PFSK-1 (cell line): Measurements from ENCODE around the gene POU5F2.

Source experiments
- FOXP2 ChIP-seq: optimal IDR thresholded peaks from 2 replicates; pipeline ENCODE3; 2011; ENCODE audit warnings: borderline replicate concordance, control low read depth, inconsistent platforms; ENCODE audit not compliant: insufficient read depth; ENCODE audit errors: extremely low read length, extremely low read depth
- POLR2AphosphoS5 ChIP-seq: IDR thresholded peaks from 2 replicates; pipeline ENCODE4 v1.6.1; 2012; ENCODE audit warnings: low read depth, mild to moderate bottlenecking, control low read depth, low read length, moderate library complexity
- REST ChIP-seq, 2 experiments: IDR thresholded peaks; 2 replicates each; pipeline versions ENCODE4 v1.6.1 to v1.8.0; 2011 to 2012; ENCODE audit warnings: low read depth in 2 of 2, low read length in 2 of 2, control low read depth in 1 of 2, inconsistent platforms in 1 of 2, mild to moderate bottlenecking in 1 of 2, moderate library complexity in 1 of 2; ENCODE audit not compliant: insufficient read depth in 1 of 2
- SIN3A ChIP-seq: IDR thresholded peaks from 2 replicates; pipeline ENCODE4 v1.6.1; 2012; ENCODE audit warnings: mild to moderate bottlenecking, low read length, moderate library complexity, borderline replicate concordance; ENCODE audit not compliant: insufficient read depth
- TAF1 ChIP-seq: IDR thresholded peaks from 2 replicates; pipeline ENCODE4 v1.6.1; 2012; ENCODE audit warnings: low read length, control low read depth, borderline replicate concordance; ENCODE audit not compliant: insufficient read depth

POU5F2 gene

DNA sequence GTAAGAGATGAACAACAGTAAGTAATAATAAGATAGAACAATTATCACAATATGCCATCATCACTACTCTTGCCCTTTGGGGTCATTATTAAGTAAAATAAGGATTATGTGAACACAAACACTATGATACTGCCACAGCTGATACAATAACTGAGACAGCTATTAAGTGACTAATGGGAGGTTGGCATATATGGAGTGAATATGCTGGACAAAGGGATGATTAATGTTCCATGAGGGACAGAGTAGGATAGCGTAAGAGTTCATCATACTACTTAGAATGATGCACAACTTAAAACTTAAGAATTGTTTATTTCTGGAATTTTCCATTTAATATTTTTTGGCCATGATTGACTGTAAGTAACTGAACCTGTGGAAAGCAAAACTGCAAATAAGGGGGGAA lies 16.6 kb downstream of the POU5F2 start:
- TF ChIP-seq POLR2AphosphoS5, result no peak

- no peak for TF ChIP-seq FOXP2
- TF ChIP-seq TAF1, result no peak
- no peak for TF ChIP-seq SIN3A
- TF ChIP-seq POLR2AphosphoS5, result no peak
- TF ChIP-seq REST (IDR thresholded peaks at IDR 0.05; ENCODE audit: insufficient read depth in 1 of 2, low read depth in 2 of 2, low read length in 2 of 2), result no peak
Measured at GRCh38 chr5:93723681-93724080, 17.7 kb downstream of the POU5F2 start.

GRCh38 chr5:93723005-93723404 lies 18.4 kb downstream of the POU5F2 start:
- no peak for TF ChIP-seq TAF1
- TF ChIP-seq FOXP2, result no peak
- no peak for TF ChIP-seq SIN3A
- no peak for TF ChIP-seq POLR2AphosphoS5
- TF ChIP-seq REST (IDR thresholded peaks at IDR 0.05; ENCODE audit: insufficient read depth in 1 of 2, low read depth in 2 of 2, low read length in 2 of 2), result no peak

DNA sequence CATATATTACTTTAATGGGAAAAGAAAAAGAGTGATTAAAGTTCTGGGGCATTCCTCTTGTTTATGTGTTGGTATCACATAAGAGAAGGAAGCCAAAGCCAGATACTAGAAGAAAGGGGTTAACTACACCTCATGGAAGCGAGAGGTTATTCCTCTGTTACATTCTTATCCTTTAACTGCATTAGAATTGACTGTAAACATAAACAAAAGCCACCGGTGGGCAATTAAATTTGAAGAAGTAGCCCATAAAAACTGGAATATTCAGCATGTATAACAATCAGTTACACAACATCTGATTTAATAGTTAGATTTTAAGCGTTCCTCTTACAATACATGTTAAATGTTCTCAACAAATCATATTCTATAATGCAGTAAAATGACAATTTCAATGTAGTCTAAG lies 18.8 kb downstream of the POU5F2 start:
- no peak for TF ChIP-seq POLR2AphosphoS5
- no peak for TF ChIP-seq FOXP2
- no peak for TF ChIP-seq TAF1
- no peak for TF ChIP-seq SIN3A
- no peak for TF ChIP-seq REST (IDR thresholded peaks at IDR 0.05; ENCODE audit: insufficient read depth in 1 of 2, low read depth in 2 of 2, low read length in 2 of 2)

DNA sequence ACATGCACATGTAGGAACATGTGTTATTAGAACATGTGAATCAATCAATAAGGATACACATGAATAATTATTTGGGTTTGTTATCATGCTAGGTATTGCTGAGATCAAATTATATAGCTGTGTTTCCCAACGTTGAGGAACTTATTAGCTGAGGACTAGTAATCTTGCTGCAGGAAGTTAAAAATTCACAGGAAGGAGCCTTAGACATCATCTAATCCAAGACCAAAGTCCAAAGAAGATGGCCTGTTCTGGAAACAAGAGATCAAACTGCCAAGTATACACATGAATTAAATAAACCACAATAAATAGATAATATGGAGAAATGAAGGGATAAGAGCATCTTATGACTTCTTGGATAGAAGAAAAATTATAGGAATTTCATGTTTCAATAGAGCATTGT lies 19.9 kb downstream of the POU5F2 start:
- TF ChIP-seq REST (IDR thresholded peaks at IDR 0.05; ENCODE audit: insufficient read depth in 1 of 2, low read depth in 2 of 2, low read length in 2 of 2) (no peak), POLR2AphosphoS5 (no peak), FOXP2 (no peak), SIN3A (no peak), TAF1 (no peak)
